AG04449 (cell line): Measurements from ENCODE around the gene PRDM4.

ENCODE experiments used
- CTCF ChIA-PET: fragments of 350-600 bp; formaldehyde crosslinking; extraction: SDS; loops from one replicate; lab custom pipeline; 2021; ENCODE audit warnings: antibody characterized with exemption; lab: Yijun Ruan, JAX
- POLR2A ChIA-PET: fragments of 400-600, 350-600 bp; formaldehyde crosslinking; extraction: SDS; loops from one replicate; lab custom pipeline; 2020; ENCODE audit warnings: antibody characterized with exemption, inconsistent platforms; lab: Yijun Ruan, JAX
- DNase-seq: peaks from one replicate; pipeline ENCODE4 v3.0.0-alpha.2; 2010; ENCODE audit warnings: low read depth, low spot score
- H3K4me3 ChIP-seq: 2 replicates; pipeline ENCODE4 v1.5.1; 2011; ENCODE audit warnings: low read depth, mild to moderate bottlenecking, control low read depth, low read length
- TF ChIP-seq, protein P1 (sequence below): IDR thresholded peaks from one replicate; pipeline ENCODE4 v1.5.1; 2011; ENCODE audit warnings: mild to moderate bottlenecking, moderate library complexity, low read length, control low read depth, inconsistent platforms; ENCODE audit not compliant: insufficient read depth; ENCODE audit errors: missing control alignments

Gene PRDM4

DNA sequence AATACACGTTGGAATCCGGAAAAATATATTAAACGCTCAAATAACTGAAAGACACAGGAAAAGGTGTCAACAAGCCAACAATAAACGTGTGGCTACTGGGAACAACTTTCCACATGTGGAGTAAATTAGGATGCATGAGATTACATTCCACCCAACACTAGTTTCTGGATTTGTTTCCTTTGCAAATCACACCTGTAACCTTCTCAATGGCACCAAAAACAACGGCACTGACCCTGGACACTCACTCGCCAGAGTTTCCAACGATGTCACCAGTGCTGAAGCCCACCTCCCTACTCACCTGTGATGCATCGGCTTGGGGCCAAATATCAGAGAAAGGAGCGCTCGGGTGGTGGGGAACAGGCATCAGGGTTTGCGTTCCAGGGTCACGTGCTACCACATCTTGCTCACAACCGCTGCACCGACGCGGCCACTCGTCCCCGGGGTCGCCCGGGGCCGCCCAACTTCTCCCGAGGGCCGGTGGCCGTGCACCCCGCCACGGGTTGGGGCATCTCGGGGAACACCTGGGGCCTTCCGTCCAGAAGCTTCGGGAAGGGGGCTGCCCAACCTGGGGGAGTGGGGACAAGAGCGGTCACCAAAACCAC lies 629 bp downstream of the PRDM4 start:
- no peak for DNase-seq
- CTCF ChIA-PET = no interaction called here
- TF ChIP-seq, protein P1, sequence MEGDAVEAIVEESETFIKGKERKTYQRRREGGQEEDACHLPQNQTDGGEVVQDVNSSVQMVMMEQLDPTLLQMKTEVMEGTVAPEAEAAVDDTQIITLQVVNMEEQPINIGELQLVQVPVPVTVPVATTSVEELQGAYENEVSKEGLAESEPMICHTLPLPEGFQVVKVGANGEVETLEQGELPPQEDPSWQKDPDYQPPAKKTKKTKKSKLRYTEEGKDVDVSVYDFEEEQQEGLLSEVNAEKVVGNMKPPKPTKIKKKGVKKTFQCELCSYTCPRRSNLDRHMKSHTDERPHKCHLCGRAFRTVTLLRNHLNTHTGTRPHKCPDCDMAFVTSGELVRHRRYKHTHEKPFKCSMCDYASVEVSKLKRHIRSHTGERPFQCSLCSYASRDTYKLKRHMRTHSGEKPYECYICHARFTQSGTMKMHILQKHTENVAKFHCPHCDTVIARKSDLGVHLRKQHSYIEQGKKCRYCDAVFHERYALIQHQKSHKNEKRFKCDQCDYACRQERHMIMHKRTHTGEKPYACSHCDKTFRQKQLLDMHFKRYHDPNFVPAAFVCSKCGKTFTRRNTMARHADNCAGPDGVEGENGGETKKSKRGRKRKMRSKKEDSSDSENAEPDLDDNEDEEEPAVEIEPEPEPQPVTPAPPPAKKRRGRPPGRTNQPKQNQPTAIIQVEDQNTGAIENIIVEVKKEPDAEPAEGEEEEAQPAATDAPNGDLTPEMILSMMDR = no peak
- POLR2A ChIA-PET = no interaction called here
- peak overlapping the region; percentile 86 for H3K4me3 ChIP-seq

DNA sequence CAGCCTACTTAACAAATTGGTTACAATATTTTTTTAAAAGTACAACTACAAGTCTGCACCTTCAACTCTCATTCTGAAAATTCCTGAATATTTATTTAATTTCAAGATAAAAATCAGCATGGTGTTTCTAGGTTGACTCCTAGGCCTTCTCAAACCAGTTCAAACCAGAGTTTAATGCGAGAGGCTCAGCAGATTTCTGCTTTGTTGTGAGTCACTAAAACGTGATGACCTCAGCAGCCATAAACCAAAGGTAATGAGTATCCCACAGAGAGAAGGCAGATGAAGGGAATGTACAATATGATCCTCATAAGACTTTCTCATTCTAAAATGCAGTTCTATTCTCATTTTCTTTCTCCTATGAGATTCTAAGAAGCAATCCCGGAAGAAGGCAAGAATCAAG lies 1.5 kb downstream of the PRDM4 start:
- peak overlapping the region; percentile 86 for H3K4me3 ChIP-seq
- DNase-seq = peak; percentile 42
- ChIA-PET POLR2A (interaction anchor here (0.6 kb wide), 1 partner anchor 659 kb away, joined by 3 read pairs; no protein-coding TSS in a partner anchor), CTCF (interaction anchor here (0.9 kb wide), 1 partner anchor 79 kb away, joined by 3 read pairs; no protein-coding TSS in a partner anchor)
- TF ChIP-seq, protein P1 = no peak

DNA sequence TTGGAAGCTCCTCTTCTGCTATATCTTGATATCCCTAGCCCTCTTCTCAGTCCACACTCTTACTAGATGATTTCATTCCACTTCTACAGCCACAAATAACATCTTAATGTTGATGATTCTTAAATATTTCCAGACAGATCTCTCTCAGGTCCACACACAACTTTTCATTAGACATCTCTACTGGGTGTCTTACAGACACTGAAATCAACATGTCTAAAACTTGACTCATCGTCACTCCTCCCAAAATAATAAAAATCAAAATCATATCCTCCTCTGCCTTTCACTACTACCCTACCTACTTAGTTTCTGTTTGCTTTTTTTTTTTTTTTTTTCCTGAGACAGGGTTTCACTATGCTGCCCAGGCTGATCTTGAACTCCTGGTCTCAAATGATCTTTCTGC lies 11.9 kb downstream of the PRDM4 start:
- POLR2A ChIA-PET = no interaction called here
- TF ChIP-seq, protein P1 = no peak
- CTCF ChIA-PET = interaction anchor here (0.8 to 1.1 kb wide), 4 partner anchors 9 to 136 kb away, joined by 3 to 6 read pairs (median 3); no protein-coding TSS in a partner anchor
- DNase-seq = no peak
- H3K4me3 ChIP-seq = peak overlapping the region; percentile 9; the same call in 1 of the 2 replicates

DNA sequence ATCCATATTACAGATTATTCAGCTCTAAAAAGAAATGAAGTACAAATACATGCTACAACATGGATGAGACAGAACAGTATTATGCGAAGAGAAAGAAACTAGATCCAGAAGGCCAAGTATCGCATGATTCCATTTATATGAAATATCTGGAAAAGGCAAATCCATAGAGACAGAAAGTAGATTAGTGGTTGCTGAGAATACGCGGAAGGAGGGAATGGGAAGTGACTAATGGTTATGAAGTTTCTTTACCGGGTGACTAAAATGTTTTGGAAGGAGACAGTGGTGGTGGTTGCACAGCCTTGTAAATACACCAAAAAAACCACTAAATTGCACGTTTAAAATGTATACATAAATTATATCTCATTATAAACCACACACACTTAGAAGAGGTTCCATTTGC lies 12.5 kb downstream of the PRDM4 start:
- peak; percentile 37 for DNase-seq
- no peak overlapping the region; the same call in 1 of the 2 replicates for H3K4me3 ChIP-seq
- TF ChIP-seq, protein P1 = no peak
- ChIA-PET CTCF (interaction anchor here (0.8 to 1.1 kb wide), 4 partner anchors 9 to 137 kb away, joined by 3 to 6 read pairs (median 3); no protein-coding TSS in a partner anchor), POLR2A (no interaction called here)

DNA sequence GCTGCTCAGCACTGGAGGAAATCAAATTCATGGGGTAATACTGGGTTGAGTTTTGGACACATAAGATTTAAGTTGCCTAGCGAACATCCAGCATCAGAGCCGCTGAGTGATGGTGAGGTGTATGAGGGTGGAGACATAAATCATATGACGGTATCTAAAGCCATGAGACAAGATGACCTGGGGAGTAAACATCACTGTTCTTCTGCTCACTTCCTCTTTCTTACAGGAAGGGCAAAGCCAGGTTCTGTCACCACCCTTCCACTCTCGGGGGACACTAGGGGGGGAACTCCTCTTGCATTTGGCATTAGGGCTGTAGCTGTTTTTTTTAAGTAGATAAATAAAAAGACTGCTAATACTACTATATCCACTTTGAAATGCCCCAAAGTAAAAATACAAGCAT lies 24.0 kb downstream of the PRDM4 start:
- TF ChIP-seq, protein P1 = no peak
- CTCF ChIA-PET = no interaction called here
- no peak overlapping the region for H3K4me3 ChIP-seq
- POLR2A ChIA-PET = no interaction called here
- no peak for DNase-seq

DNA sequence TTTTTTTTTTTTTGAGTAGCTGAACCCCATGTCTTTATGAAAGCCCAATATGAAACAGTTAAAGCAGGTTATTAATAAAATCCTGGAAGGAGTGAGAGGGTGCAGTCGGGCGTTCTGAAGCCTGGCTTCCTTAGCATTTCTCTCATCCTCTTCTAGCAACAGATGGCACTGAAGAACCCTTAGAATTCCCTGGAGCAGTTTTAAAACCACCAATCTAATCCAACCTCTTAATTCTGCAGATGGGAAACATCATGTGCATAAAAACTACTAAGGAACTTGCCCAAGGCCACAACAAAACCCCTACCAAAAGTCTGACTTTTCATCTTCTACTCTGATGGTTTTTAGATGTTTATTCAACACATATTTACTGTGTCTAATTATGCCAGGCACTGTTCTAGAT lies 25.2 kb downstream of the PRDM4 start:
- TF ChIP-seq, protein P1 = no peak
- ChIA-PET POLR2A (no interaction called here), CTCF (no interaction called here)
- no peak for DNase-seq
- no peak overlapping the region for H3K4me3 ChIP-seq
